Measurements from ENCODE around the gene NNT. TPM values are rescaled to one million over a fixed set of nuclear protein-coding genes. Genes with fewer than 3 reads are reported as not detected.
"Not testable (repeated sequence)": the region's sequence is repeated elsewhere in the genome, so short reads cannot be mapped to it uniquely, and the experiment has no call there.

NNT gene
- total RNA-seq, 2 donors from 2014 or later = 89.6 to 174 TPM

GRCh38 chr5:43638546-43638945 lies 35.6 kb downstream of the NNT start:
- ATAC-seq (no peak), DNase-seq (ENCODE audit: low spot score in 2 of 2) (no peak)
- no peak overlapping the region for H3K27ac Mint-ChIP-seq
- peaks cover 0 to 4% of the 10 kb centered on the region in 2 donors for H3K36me3 Mint-ChIP-seq
- H3K9me3 Mint-ChIP-seq = no peaks in the 10 kb centered on the region

- H3K9me3 Mint-ChIP-seq = no peaks in the 10 kb centered on the region
- ATAC-seq (no peak), DNase-seq (ENCODE audit: low spot score in 2 of 2) (no peak)
- no peak overlapping the region for H3K27ac Mint-ChIP-seq
- H3K36me3 Mint-ChIP-seq = no peaks in the 10 kb centered on the region
Observed at GRCh38 chr5:43639566-43639965, 36.6 kb downstream of the NNT start.

- no peak overlapping the region for H3K27ac Mint-ChIP-seq
- H3K9me3 Mint-ChIP-seq = no peaks in the 10 kb centered on the region
- no peak for DNase-seq (ENCODE audit: low spot score in 2 of 2)
- no peak for ATAC-seq
- no peaks in the 10 kb centered on the region for H3K36me3 Mint-ChIP-seq
Observed at GRCh38 chr5:43642428-43642827, 39.4 kb downstream of the NNT start.

- DNase-seq (ENCODE audit: low spot score in 2 of 2) (no peak), ATAC-seq (no peak)
- Mint-ChIP-seq H3K27ac (no peak overlapping the region), H3K36me3 (no peaks in the 10 kb centered on the region), H3K9me3 (no peaks in the 10 kb centered on the region)
Observed at GRCh38 chr5:43643327-43643726, 40.3 kb downstream of the NNT start.

- no peak overlapping the region for H3K27ac Mint-ChIP-seq
- H3K9me3 Mint-ChIP-seq = no peaks in the 10 kb centered on the region
- DNase-seq (ENCODE audit: low spot score in 2 of 2) (no peak), ATAC-seq (no peak)
- no peaks in the 10 kb centered on the region for H3K36me3 Mint-ChIP-seq
Observed at GRCh38 chr5:43643750-43644149, 40.8 kb downstream of the NNT start.

GRCh38 chr5:43646992-43647391 lies 44.0 kb downstream of the NNT start:
- no peaks in the 10 kb centered on the region for H3K9me3 Mint-ChIP-seq
- no peak overlapping the region for H3K27ac Mint-ChIP-seq
- H3K36me3 Mint-ChIP-seq = peaks cover 5 to 11% of the 10 kb centered on the region in 2 donors
- DNase-seq (ENCODE audit: low spot score in 2 of 2) (no peak), ATAC-seq (no peak)

- H3K36me3 Mint-ChIP-seq = peaks cover 11 to 13% of the 10 kb centered on the region in 2 donors
- no peak overlapping the region for H3K27ac Mint-ChIP-seq
- DNase-seq (ENCODE audit: low spot score in 2 of 2) (no peak), ATAC-seq (no peak)
- no peaks in the 10 kb centered on the region for H3K9me3 Mint-ChIP-seq
Observed at GRCh38 chr5:43647789-43648188, 44.8 kb downstream of the NNT start.

GRCh38 chr5:43648499-43649124 lies 45.6 kb downstream of the NNT start:
- ATAC-seq (no peak), DNase-seq (ENCODE audit: low spot score in 2 of 2) (no peak)
- peaks cover 11 to 18% of the 10 kb centered on the region in 2 donors for H3K36me3 Mint-ChIP-seq
- no peaks in the 10 kb centered on the region for H3K9me3 Mint-ChIP-seq
- H3K27ac Mint-ChIP-seq = peak overlapping the region in 1 of 2 donors; percentile 32

- Mint-ChIP-seq H3K9me3 (no peaks in the 10 kb centered on the region), H3K27ac (peak overlapping the region in 1 of 2 donors; percentile 32), H3K36me3 (peaks cover 14 to 18% of the 10 kb centered on the region in 2 donors)
- ATAC-seq (no peak), DNase-seq (ENCODE audit: low spot score in 2 of 2) (no peak)
Observed at GRCh38 chr5:43649256-43649655, 46.3 kb downstream of the NNT start.

- peak overlapping the region in 1 of 2 donors; percentile 53 for H3K27ac Mint-ChIP-seq
- H3K36me3 Mint-ChIP-seq = peaks cover 26 to 31% of the 10 kb centered on the region in 2 donors
- ATAC-seq (no peak), DNase-seq (ENCODE audit: low spot score in 2 of 2) (no peak)
- H3K9me3 Mint-ChIP-seq = no peaks in the 10 kb centered on the region
Observed at GRCh38 chr5:43652537-43653302, 49.7 kb downstream of the NNT start.

GRCh38 chr5:43658509-43658908 lies 55.5 kb downstream of the NNT start:
- DNase-seq (ENCODE audit: low spot score in 2 of 2) (no peak), ATAC-seq (peak in 1 of 2 donors; percentile 89)
- Mint-ChIP-seq H3K36me3 (peaks cover 33 to 52% of the 10 kb centered on the region in 2 donors), H3K9me3 (peaks cover 0 to 4% of the 10 kb centered on the region in 2 donors), H3K27ac (no peak overlapping the region)

GRCh38 chr5:43659075-43659474 lies 56.1 kb downstream of the NNT start:
- Mint-ChIP-seq H3K27ac (no peak overlapping the region), H3K36me3 (peaks cover 33 to 57% of the 10 kb centered on the region in 2 donors), H3K9me3 (peaks cover 0 to 4% of the 10 kb centered on the region in 2 donors)
- no peak for DNase-seq (ENCODE audit: low spot score in 2 of 2)
- no peak for ATAC-seq

- DNase-seq (ENCODE audit: low spot score in 2 of 2) (peak in 1 of 2 donors; percentile 44), ATAC-seq (no peak)
- H3K27ac Mint-ChIP-seq = no peak overlapping the region
- peaks cover 0 to 4% of the 10 kb centered on the region in 2 donors for H3K9me3 Mint-ChIP-seq
- H3K36me3 Mint-ChIP-seq = peaks cover 38 to 65% of the 10 kb centered on the region in 2 donors
Observed at GRCh38 chr5:43661102-43661501, 58.1 kb downstream of the NNT start.

- no peak for ATAC-seq
Observed at GRCh38 chr5:43663916-43664315, 60.9 kb downstream of the NNT start.

GRCh38 chr5:43664501-43665040 lies 61.6 kb downstream of the NNT start:
- Mint-ChIP-seq H3K27ac (no peak overlapping the region), H3K9me3 (peaks cover 0 to 4% of the 10 kb centered on the region in 2 donors), H3K36me3 (peaks cover 22 to 48% of the 10 kb centered on the region in 2 donors)
- no peak for ATAC-seq
- no peak for DNase-seq (ENCODE audit: low spot score in 2 of 2)

More at GRCh38 chr5:43663916-43664315, 60.9 kb downstream of the NNT start:
- no peak for DNase-seq (ENCODE audit: low spot score in 2 of 2)
- H3K36me3 Mint-ChIP-seq = peaks cover 24 to 49% of the 10 kb centered on the region in 2 donors
- no peak overlapping the region for H3K27ac Mint-ChIP-seq
- H3K9me3 Mint-ChIP-seq = peaks cover 0 to 4% of the 10 kb centered on the region in 2 donors

GRCh38 chr5:43665749-43666148 lies 62.8 kb downstream of the NNT start:
- not testable (repeated sequence) for H3K9me3 Mint-ChIP-seq; DNase-seq (ENCODE audit: low spot score in 2 of 2); H3K27ac Mint-ChIP-seq; ATAC-seq
- H3K36me3 Mint-ChIP-seq = peaks cover 23 to 47% of the 10 kb centered on the region in 2 donors

- H3K9me3 Mint-ChIP-seq, ATAC-seq: not testable (repeated sequence)
Observed at GRCh38 chr5:43666728-43667127, 63.7 kb downstream of the NNT start.

More at GRCh38 chr5:43666728-43667127, 63.7 kb downstream of the NNT start:
- not testable (repeated sequence) for H3K27ac Mint-ChIP-seq; DNase-seq (ENCODE audit: low spot score in 2 of 2)
- peaks cover 24 to 45% of the 10 kb centered on the region in 2 donors for H3K36me3 Mint-ChIP-seq

Measured in activated naive CD4-positive, alpha-beta T cell treated with anti-CD3 and anti-CD28 coated beads, Interleukin-2, amount 50 U/mL, for 72 hours (primary cell).